Measurements from ENCODE around the gene CD46.

The CD46 gene

GRCh38 chr1:207828046-207828445 is 76.2 kb downstream of the CD46 start:
- no peak for DNase-seq (ENCODE audit: low read depth)
- no peak for TF ChIP-seq CTCF (conservative IDR thresholded peaks at IDR 0.05; ENCODE audit: low read depth, low read length)

GRCh38 chr1:207828485-207829158 is 76.8 kb downstream of the CD46 start:
- peak; percentile 95 for DNase-seq (ENCODE audit: low read depth)
- H3K4me3 ChIP-seq (ENCODE audit: low read depth, low read length) = no peak overlapping the region
- peak; percentile 99 for TF ChIP-seq CTCF (conservative IDR thresholded peaks at IDR 0.05; ENCODE audit: low read depth, low read length)

More at GRCh38 chr1:207828046-207828445, 76.2 kb downstream of the CD46 start:
- H3K4me3 ChIP-seq (ENCODE audit: low read depth, low read length) = no peak overlapping the region

- DNase-seq (ENCODE audit: low read depth) = no peak
- H3K4me3 ChIP-seq (ENCODE audit: low read depth, low read length) = no peak overlapping the region
- TF ChIP-seq CTCF (conservative IDR thresholded peaks at IDR 0.05; ENCODE audit: low read depth, low read length) = no peak
Observed at GRCh38 chr1:207829576-207829975, 77.7 kb downstream of the CD46 start.

- TF ChIP-seq CTCF (conservative IDR thresholded peaks at IDR 0.05; ENCODE audit: low read depth, low read length) = no peak
- no peak overlapping the region for H3K4me3 ChIP-seq (ENCODE audit: low read depth, low read length)
- no peak for DNase-seq (ENCODE audit: low read depth)
Observed at GRCh38 chr1:207830788-207831187, 78.9 kb downstream of the CD46 start.

GRCh38 chr1:207831517-207832327 is 79.9 kb downstream of the CD46 start:
- peak; percentile 71 for DNase-seq (ENCODE audit: low read depth)
- TF ChIP-seq CTCF (conservative IDR thresholded peaks at IDR 0.05; ENCODE audit: low read depth, low read length) = no peak
- H3K4me3 ChIP-seq (ENCODE audit: low read depth, low read length) = no peak overlapping the region

- TF ChIP-seq CTCF (conservative IDR thresholded peaks at IDR 0.05; ENCODE audit: low read depth, low read length) = no peak
- no peak overlapping the region for H3K4me3 ChIP-seq (ENCODE audit: low read depth, low read length)
Observed at GRCh38 chr1:207832796-207833195, 80.9 kb downstream of the CD46 start.

More at GRCh38 chr1:207832796-207833195, 80.9 kb downstream of the CD46 start:
- no peak for DNase-seq (ENCODE audit: low read depth)
